Measurements from ENCODE around the gene PITRM1.

GRCh38 chr10:3117486-3117885, 55.1 kb downstream of the PITRM1 start:
- TF ChIP-seq, protein P1, sequence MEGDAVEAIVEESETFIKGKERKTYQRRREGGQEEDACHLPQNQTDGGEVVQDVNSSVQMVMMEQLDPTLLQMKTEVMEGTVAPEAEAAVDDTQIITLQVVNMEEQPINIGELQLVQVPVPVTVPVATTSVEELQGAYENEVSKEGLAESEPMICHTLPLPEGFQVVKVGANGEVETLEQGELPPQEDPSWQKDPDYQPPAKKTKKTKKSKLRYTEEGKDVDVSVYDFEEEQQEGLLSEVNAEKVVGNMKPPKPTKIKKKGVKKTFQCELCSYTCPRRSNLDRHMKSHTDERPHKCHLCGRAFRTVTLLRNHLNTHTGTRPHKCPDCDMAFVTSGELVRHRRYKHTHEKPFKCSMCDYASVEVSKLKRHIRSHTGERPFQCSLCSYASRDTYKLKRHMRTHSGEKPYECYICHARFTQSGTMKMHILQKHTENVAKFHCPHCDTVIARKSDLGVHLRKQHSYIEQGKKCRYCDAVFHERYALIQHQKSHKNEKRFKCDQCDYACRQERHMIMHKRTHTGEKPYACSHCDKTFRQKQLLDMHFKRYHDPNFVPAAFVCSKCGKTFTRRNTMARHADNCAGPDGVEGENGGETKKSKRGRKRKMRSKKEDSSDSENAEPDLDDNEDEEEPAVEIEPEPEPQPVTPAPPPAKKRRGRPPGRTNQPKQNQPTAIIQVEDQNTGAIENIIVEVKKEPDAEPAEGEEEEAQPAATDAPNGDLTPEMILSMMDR (IDR thresholded peaks at IDR 0.05) = no peak
- no peak for TF ChIP-seq POLR2A (IDR thresholded peaks at IDR 0.05)
